A673 (cell line): ENCODE results near the gene NIP7. TPM values are rescaled to one million over a fixed set of nuclear protein-coding genes. Genes with fewer than 3 reads are reported as not detected.

Experiments used
- BruUV-seq: library from RNA; stranded (reverse); fragments of 400-500 nt; replicated peaks from 2 replicates; lab custom pipeline; 2021; lab: Mats Ljungman, UMichigan
- CTCF ChIA-PET: fragments of 300-600 bp; sonication (Branson Sonifier 250); formaldehyde crosslinking; loops from one replicate; lab custom pipeline; 2022; ENCODE audit warnings: antibody characterized with exemption; lab: Charles Lee
- POLR2A ChIA-PET: fragments of 300-600 bp; sonication (Branson Sonifier 250); formaldehyde crosslinking; loops from one replicate; lab custom pipeline; 2022; ENCODE audit warnings: antibody characterized with exemption; ENCODE audit not compliant: low non-redundant PET; lab: Charles Lee
- DNase-seq: peaks from one replicate; pipeline ENCODE4 v3.0.0-alpha.2; 2015; ENCODE audit warnings: low spot score
- H3K27ac ChIP-seq: fragments of 200-600 bp; sonication (generic); 2 replicates; pipeline ENCODE4 v1.5.1; 2016; ENCODE audit warnings: mixed run types, low read depth, mild to moderate bottlenecking, mixed read lengths, antibody characterized with exemption, low read length; ENCODE audit not compliant: poor library complexity, severe bottlenecking
- H3K27me3 ChIP-seq: fragments of 200-600 bp; sonication (generic); replicated peaks from 2 replicates; pipeline ENCODE4 v1.6.1; 2017; ENCODE audit warnings: mixed run types, low read depth, mild to moderate bottlenecking, mixed read lengths, antibody characterized with exemption, low read length; ENCODE audit not compliant: insufficient read depth, poor library complexity
- H3K36me3 ChIP-seq: fragments of 200-600 bp; sonication (generic); 2 replicates; pipeline ENCODE4 v1.6.1; 2016; ENCODE audit warnings: mixed run types, mild to moderate bottlenecking, mixed read lengths, antibody characterized with exemption, low read length; ENCODE audit not compliant: insufficient read depth, poor library complexity, severe bottlenecking
- H3K4me1 ChIP-seq: fragments of 200-600 bp; sonication (generic); 2 replicates; pipeline ENCODE4 v1.6.1; 2017; ENCODE audit warnings: mixed run types, mild to moderate bottlenecking, mixed read lengths, antibody characterized with exemption, low read length; ENCODE audit not compliant: insufficient read depth, poor library complexity, severe bottlenecking
- H3K4me3 ChIP-seq: fragments of 200-600 bp; sonication (generic); 2 replicates; pipeline ENCODE4 v1.5.1; 2016; ENCODE audit warnings: low read depth, mixed run types, mild to moderate bottlenecking, mixed read lengths, low read length; ENCODE audit not compliant: poor library complexity, severe bottlenecking
- H3K9me3 ChIP-seq: fragments of 200-600 bp; sonication (generic); 2 replicates; pipeline ENCODE4 v1.6.1; 2016; ENCODE audit warnings: mixed run types, low read depth, mild to moderate bottlenecking, mixed read lengths, antibody characterized with exemption, low read length; ENCODE audit not compliant: poor library complexity, severe bottlenecking
- EZH2 ChIP-seq: fragments of 200-600 bp; sonication (generic); IDR thresholded peaks from 2 replicates; pipeline ENCODE4 v1.6.1; 2017; ENCODE audit warnings: borderline replicate concordance, low read depth, mild to moderate bottlenecking, mixed read lengths, antibody characterized with exemption, low read length; ENCODE audit not compliant: poor library complexity, severe bottlenecking
- intact Hi-C: fragments of 100-400 bp; cut with micrococcal nuclease; formaldehyde crosslinking; loops from one replicate; pipeline ENCODE4 v1.10.0; 2022; ENCODE audit not compliant: unreplicated experiment
- total RNA-seq: library from RNA; stranded (reverse); gene quantifications from 2 replicates; pipeline ENCODE4 v1.2.3, GENCODE V29; 2021
- TF ChIP-seq, protein P1 (sequence below): fragments of 300-800, 200-600 bp; sonication (generic); conservative IDR thresholded peaks from 2 replicates; pipeline ENCODE4 v1.5.1; 2017; ENCODE audit warnings: low read depth, mild to moderate bottlenecking, antibody characterized with exemption, low read length, moderate library complexity, mixed read lengths

Gene NIP7
- total RNA-seq, 1 experiment from 2014 or later: 66.4 TPM

DNA sequence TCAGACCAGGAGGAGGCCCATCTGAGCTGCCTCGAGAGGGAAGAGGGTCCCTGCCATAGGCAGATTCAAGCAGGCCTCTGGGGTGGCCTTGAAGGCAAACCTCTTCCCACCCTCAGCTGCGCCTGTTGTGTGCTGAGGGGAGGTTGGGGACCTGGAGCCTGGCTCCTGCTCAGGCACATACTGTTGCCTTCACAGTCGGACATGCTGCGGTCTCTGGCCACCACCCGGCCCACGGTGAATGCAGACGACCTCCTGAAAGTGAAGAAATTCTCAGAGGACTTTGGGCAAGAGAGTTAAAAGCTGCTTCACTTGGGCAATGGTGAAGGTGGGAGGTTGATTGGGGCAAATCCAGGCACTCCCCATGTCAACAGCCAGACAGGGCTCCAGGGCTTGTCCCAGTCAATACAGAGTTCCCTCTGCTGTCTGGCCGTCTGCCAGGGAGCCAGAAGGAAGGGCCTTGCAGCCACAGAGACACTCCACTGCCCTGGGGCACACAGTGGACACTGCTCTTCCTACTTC, 15.5 kb upstream of the NIP7 start:
- Histone ChIP-seq H3K9me3 (no peaks in the 10 kb centered on the region), H3K4me1 (peaks cover 17% of the 10 kb centered on the region), H3K27me3 (no peaks in the 10 kb centered on the region), H3K27ac (no peak overlapping the region), H3K4me3 (no peak overlapping the region), H3K36me3 (peaks cover 80% of the 10 kb centered on the region)
- ChIA-PET CTCF (no interaction called here), POLR2A (no interaction called here)
- DNase-seq: no peak
- intact Hi-C loops: no loop called here
- no TSS peak for BruUV-seq
- TF ChIP-seq, protein P1, sequence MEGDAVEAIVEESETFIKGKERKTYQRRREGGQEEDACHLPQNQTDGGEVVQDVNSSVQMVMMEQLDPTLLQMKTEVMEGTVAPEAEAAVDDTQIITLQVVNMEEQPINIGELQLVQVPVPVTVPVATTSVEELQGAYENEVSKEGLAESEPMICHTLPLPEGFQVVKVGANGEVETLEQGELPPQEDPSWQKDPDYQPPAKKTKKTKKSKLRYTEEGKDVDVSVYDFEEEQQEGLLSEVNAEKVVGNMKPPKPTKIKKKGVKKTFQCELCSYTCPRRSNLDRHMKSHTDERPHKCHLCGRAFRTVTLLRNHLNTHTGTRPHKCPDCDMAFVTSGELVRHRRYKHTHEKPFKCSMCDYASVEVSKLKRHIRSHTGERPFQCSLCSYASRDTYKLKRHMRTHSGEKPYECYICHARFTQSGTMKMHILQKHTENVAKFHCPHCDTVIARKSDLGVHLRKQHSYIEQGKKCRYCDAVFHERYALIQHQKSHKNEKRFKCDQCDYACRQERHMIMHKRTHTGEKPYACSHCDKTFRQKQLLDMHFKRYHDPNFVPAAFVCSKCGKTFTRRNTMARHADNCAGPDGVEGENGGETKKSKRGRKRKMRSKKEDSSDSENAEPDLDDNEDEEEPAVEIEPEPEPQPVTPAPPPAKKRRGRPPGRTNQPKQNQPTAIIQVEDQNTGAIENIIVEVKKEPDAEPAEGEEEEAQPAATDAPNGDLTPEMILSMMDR: no peak
- TF ChIP-seq EZH2: no peak

DNA sequence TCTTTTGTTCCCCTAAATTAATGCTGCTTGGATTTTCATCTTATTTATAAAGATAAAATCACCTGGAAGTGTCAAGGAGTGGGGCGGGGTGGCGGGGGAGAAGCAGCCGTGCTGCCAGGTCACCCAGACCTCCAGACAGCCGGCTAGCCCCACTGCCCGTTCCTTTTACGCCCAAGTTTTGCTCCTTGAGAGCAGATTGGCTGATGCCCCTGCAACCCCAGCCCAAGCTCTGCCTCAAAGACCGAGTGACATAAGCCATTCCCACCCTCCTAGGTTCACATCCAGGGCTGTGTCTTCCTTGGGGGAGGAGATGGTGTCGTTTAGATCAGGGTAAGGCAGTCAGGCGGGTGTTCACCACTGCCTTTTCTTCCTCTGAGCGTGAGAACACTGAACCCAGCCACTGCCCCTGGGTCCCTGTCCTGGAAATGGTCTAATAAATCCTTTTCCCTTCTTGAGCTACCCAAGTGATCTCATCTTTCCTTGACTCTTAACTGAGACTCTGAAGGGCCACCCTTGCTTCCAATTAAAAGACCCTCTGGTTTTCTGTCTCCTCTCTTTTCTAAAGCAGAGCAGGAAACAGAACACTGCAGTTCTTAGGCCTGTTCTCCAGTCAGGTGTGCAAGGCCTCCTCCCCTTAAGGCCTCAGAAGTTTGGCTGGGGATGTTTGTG, 14.9 kb upstream of the NIP7 start:
- POLR2A ChIA-PET: no interaction called here
- intact Hi-C loops: no loop called here
- no peak for TF ChIP-seq EZH2
- TF ChIP-seq, protein P1: no peak
- Histone ChIP-seq H3K4me1 (peaks cover 18% of the 10 kb centered on the region), H3K4me3 (no peak overlapping the region), H3K27ac (peak overlapping the region; percentile 40), H3K9me3 (no peaks in the 10 kb centered on the region), H3K36me3 (peaks cover 74% of the 10 kb centered on the region), H3K27me3 (no peaks in the 10 kb centered on the region)
- no peak for DNase-seq
- CTCF ChIA-PET: no interaction called here
- BruUV-seq: TSS peak; percentile 78

DNA sequence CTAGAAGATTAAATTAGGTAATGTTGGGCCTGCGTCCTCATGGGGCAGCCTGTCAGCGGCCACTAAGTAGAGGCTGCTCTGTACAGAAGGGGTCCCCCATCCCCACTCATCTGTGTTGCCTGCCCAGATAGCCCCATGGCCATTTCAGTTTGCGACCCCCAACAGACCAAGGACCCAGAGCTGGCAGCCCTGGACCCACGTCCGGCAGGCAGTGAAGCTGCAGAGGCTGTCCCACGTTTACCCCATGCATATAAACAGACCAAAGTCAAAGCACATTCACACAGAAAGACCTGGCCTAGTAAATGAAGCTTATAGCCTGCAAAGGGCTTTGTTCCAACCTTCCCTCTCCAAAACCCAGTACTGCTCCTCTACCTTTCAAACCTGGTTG, 13.8 kb upstream of the NIP7 start:
- ChIA-PET POLR2A (interaction anchor here (0.6 kb wide), 2 partner anchors 795 to 962 kb away, joined by 4 to 7 read pairs; no protein-coding TSS in a partner anchor), CTCF (no interaction called here)
- no peaks in the 10 kb centered on the region for H3K9me3 ChIP-seq
- H3K27ac ChIP-seq: peak overlapping the region; percentile 24
- H3K4me1 ChIP-seq: peaks cover 18% of the 10 kb centered on the region
- H3K27me3 ChIP-seq: no peaks in the 10 kb centered on the region
- no peak for DNase-seq
- no peak overlapping the region for H3K4me3 ChIP-seq
- BruUV-seq: no TSS peak
- intact Hi-C loops: no loop called here
- H3K36me3 ChIP-seq: peaks cover 63% of the 10 kb centered on the region
- TF ChIP-seq EZH2: no peak
- TF ChIP-seq, protein P1: no peak
